H1 (cell line): Measurements from ENCODE around the gene CDKL1.

Experiments
- EP300 ChIP-seq, 2 experiments: IDR thresholded peaks; 1 replicate in 1 of 2; 2 replicates in 1 of 2; pipeline ENCODE4 v1.6.1; 2011 to 2012; ENCODE audit warnings: low read depth in 2 of 2, low read length in 2 of 2, mild to moderate bottlenecking in 2 of 2, borderline replicate concordance in 1 of 2, inconsistent platforms in 1 of 2, moderate library complexity in 1 of 2
- HDAC6 ChIP-seq: IDR thresholded peaks from one replicate; pipeline ENCODE4 v1.7.1; 2012; ENCODE audit warnings: low read depth, mild to moderate bottlenecking, inconsistent platforms, low read length, moderate library complexity
- SIRT6 ChIP-seq: IDR thresholded peaks from one replicate; pipeline ENCODE4 v1.7.1; 2012; ENCODE audit warnings: low read length, inconsistent platforms
- TF ChIP-seq, protein P1 (sequence below), 3 experiments: IDR thresholded peaks; 1 replicate in 2 of 3; 2 replicates in 1 of 3; pipeline versions ENCODE4 v1.5.1 to v1.6.1; 2011; ENCODE audit warnings: low read length in 3 of 3, mild to moderate bottlenecking in 3 of 3, inconsistent platforms in 2 of 3, low read depth in 1 of 3, moderate library complexity in 1 of 3; ENCODE audit not compliant: insufficient read depth in 1 of 3; ENCODE audit errors: control extremely low read depth in 1 of 3

DNA sequence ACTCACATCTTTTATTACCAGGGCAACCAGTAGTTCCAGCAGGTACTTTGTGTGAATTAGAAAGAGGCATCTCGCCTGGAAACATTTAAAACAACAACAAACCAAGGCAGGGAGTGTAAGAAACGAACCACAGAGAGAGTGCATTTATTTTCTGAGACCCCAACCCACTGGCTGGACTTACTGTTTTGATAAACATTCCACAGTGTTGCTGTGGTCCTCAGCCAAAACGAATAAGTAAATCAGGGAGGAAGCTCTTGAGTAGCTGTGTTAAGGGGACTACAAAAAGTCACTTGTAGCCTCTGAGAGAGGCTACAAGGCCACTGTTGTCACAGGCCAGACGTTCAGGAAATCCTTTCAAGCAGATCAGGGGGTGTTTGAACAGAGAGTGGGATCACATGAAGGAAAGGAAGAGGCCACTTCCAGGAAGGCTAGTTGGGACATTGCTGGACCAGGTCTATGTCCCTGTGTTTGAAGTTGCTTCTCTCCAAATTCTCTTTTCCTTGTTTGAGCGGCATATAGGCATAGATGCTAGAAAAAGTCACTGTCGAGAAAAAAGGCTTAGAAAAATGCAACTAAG lies 50.7 kb downstream of the CDKL1 start:
- TF ChIP-seq, protein P1, sequence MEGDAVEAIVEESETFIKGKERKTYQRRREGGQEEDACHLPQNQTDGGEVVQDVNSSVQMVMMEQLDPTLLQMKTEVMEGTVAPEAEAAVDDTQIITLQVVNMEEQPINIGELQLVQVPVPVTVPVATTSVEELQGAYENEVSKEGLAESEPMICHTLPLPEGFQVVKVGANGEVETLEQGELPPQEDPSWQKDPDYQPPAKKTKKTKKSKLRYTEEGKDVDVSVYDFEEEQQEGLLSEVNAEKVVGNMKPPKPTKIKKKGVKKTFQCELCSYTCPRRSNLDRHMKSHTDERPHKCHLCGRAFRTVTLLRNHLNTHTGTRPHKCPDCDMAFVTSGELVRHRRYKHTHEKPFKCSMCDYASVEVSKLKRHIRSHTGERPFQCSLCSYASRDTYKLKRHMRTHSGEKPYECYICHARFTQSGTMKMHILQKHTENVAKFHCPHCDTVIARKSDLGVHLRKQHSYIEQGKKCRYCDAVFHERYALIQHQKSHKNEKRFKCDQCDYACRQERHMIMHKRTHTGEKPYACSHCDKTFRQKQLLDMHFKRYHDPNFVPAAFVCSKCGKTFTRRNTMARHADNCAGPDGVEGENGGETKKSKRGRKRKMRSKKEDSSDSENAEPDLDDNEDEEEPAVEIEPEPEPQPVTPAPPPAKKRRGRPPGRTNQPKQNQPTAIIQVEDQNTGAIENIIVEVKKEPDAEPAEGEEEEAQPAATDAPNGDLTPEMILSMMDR (IDR thresholded peaks at IDR 0.05; ENCODE audit: control extremely low read depth in 1 of 3, insufficient read depth in 1 of 3, low read depth in 1 of 3, low read length in 3 of 3), result no peak
- no peak for TF ChIP-seq SIRT6
- no peak for TF ChIP-seq HDAC6
- no peak for TF ChIP-seq EP300 (IDR thresholded peaks at IDR 0.05; ENCODE audit: borderline replicate concordance in 1 of 2, low read depth in 2 of 2, low read length in 2 of 2)
